HG02885 (cell line): ENCODE results near the gene MYBL2.

Source experiments
- ATAC-seq: cut with Tn5 transposase; IDR thresholded peaks from one replicate; pipeline ENCODE4 v1.9.1; 2021; ENCODE audit warnings: mild to moderate bottlenecking; ENCODE audit not compliant: unreplicated experiment, poor library complexity

The MYBL2 gene

GRCh38 chr20:43681468-43681942, 14.6 kb downstream of the MYBL2 start:
- ATAC-seq: peak; percentile 15

GRCh38 chr20:43681991-43682410, 15.1 kb downstream of the MYBL2 start:
- peak; percentile 96 for ATAC-seq

GRCh38 chr20:43682446-43682845, 15.5 kb downstream of the MYBL2 start:
- ATAC-seq: peak; percentile 24

GRCh38 chr20:43686820-43687219, 19.9 kb downstream of the MYBL2 start:
- no peak for ATAC-seq

GRCh38 chr20:43689165-43689564, 22.3 kb downstream of the MYBL2 start:
- ATAC-seq: no peak

GRCh38 chr20:43690943-43691598, 24.2 kb downstream of the MYBL2 start:
- ATAC-seq: no peak

GRCh38 chr20:43691928-43692524, 25.1 kb downstream of the MYBL2 start:
- peak; percentile 58 for ATAC-seq

GRCh38 chr20:43694763-43695162, 27.8 kb downstream of the MYBL2 start:
- no peak for ATAC-seq

GRCh38 chr20:43695571-43695970, 28.7 kb downstream of the MYBL2 start:
- ATAC-seq: no peak

GRCh38 chr20:43699941-43700565, 33.1 kb downstream of the MYBL2 start:
- ATAC-seq: no peak

GRCh38 chr20:43700627-43701026, 33.7 kb downstream of the MYBL2 start:
- no peak for ATAC-seq

- ATAC-seq: no peak
These were observed 35.6 kb downstream of the MYBL2 start for GRCh38 chr20:43702502-43702901.

GRCh38 chr20:43710370-43711044, 43.6 kb downstream of the MYBL2 start:
- ATAC-seq: peak; percentile 52

- no peak for ATAC-seq
These were observed 44.3 kb downstream of the MYBL2 start for GRCh38 chr20:43711098-43711654.

GRCh38 chr20:43715044-43715443, 48.1 kb downstream of the MYBL2 start:
- no peak for ATAC-seq

- no peak for ATAC-seq
These were observed 48.6 kb downstream of the MYBL2 start for GRCh38 chr20:43715511-43715910.

- ATAC-seq: no peak
These were observed 49.2 kb downstream of the MYBL2 start for GRCh38 chr20:43716123-43716522.

- ATAC-seq: no peak
These were observed 50.1 kb downstream of the MYBL2 start for GRCh38 chr20:43716757-43717615.

- ATAC-seq: no peak
These were observed 50.7 kb downstream of the MYBL2 start for GRCh38 chr20:43717616-43717995.

- ATAC-seq: no peak
These were observed 53.1 kb downstream of the MYBL2 start for GRCh38 chr20:43720007-43720406.
